ENCODE results near the gene DPY19L1.

DPY19L1 gene

GRCh38 chr7:35021445-35021844 lies 15.8 kb downstream of the DPY19L1 start:
- DNase-seq (ENCODE audit: low read depth) = no peak
- no peak overlapping the region for H3K4me3 ChIP-seq (ENCODE audit: low read depth, low read length)
- TF ChIP-seq CTCF (IDR thresholded peaks at IDR 0.05; ENCODE audit: insufficient read depth, low read depth, low read length, missing control alignments) = no peak

GRCh38 chr7:35019801-35020200 lies 17.5 kb downstream of the DPY19L1 start:
- no peak for TF ChIP-seq CTCF (IDR thresholded peaks at IDR 0.05; ENCODE audit: insufficient read depth, low read depth, low read length, missing control alignments)
- DNase-seq (ENCODE audit: low read depth) = no peak
- no peak overlapping the region for H3K4me3 ChIP-seq (ENCODE audit: low read depth, low read length)

- no peak for DNase-seq (ENCODE audit: low read depth)
- no peak for TF ChIP-seq CTCF (IDR thresholded peaks at IDR 0.05; ENCODE audit: insufficient read depth, low read depth, low read length, missing control alignments)
- no peak overlapping the region for H3K4me3 ChIP-seq (ENCODE audit: low read depth, low read length)
These were observed 18.0 kb downstream of the DPY19L1 start for GRCh38 chr7:35019179-35019729.

- no peak for TF ChIP-seq CTCF (IDR thresholded peaks at IDR 0.05; ENCODE audit: insufficient read depth, low read depth, low read length, missing control alignments)
- DNase-seq (ENCODE audit: low read depth) = no peak
- H3K4me3 ChIP-seq (ENCODE audit: low read depth, low read length) = no peak overlapping the region
These were observed 21.9 kb downstream of the DPY19L1 start for GRCh38 chr7:35015346-35015859.

GRCh38 chr7:35012160-35012559 lies 25.1 kb downstream of the DPY19L1 start:
- TF ChIP-seq CTCF (IDR thresholded peaks at IDR 0.05; ENCODE audit: insufficient read depth, low read depth, low read length, missing control alignments) = no peak
- DNase-seq (ENCODE audit: low read depth) = no peak
- H3K4me3 ChIP-seq (ENCODE audit: low read depth, low read length) = no peak overlapping the region

GRCh38 chr7:35011085-35011484 lies 26.2 kb downstream of the DPY19L1 start:
- DNase-seq (ENCODE audit: low read depth) = no peak
- no peak overlapping the region for H3K4me3 ChIP-seq (ENCODE audit: low read depth, low read length)
- no peak for TF ChIP-seq CTCF (IDR thresholded peaks at IDR 0.05; ENCODE audit: insufficient read depth, low read depth, low read length, missing control alignments)

- H3K4me3 ChIP-seq (ENCODE audit: low read depth, low read length) = no peak overlapping the region
- DNase-seq (ENCODE audit: low read depth) = no peak
- no peak for TF ChIP-seq CTCF (IDR thresholded peaks at IDR 0.05; ENCODE audit: insufficient read depth, low read depth, low read length, missing control alignments)
These were observed 29.5 kb downstream of the DPY19L1 start for GRCh38 chr7:35007768-35008167.
